SIG-M5 treated with dmso at 0.1 percent for 504 hours (cell line): ENCODE results near the gene IGSF3.
"Not testable (repeated sequence)": the region's sequence is repeated elsewhere in the genome, so short reads cannot be mapped to it uniquely, and the experiment has no call there.

ENCODE experiments used
- DNase-seq: peaks from one replicate; lab custom pipeline; 2025; ENCODE audit not compliant: unreplicated experiment; lab: John Stamatoyannopoulos, UW

The IGSF3 gene

GRCh38 chr1:116603646-116604045 lies 63.9 kb downstream of the IGSF3 start:
- DNase-seq, result not testable (repeated sequence)

GRCh38 chr1:116599369-116599768 lies 68.2 kb downstream of the IGSF3 start:
- not testable (repeated sequence) for DNase-seq

DNA sequence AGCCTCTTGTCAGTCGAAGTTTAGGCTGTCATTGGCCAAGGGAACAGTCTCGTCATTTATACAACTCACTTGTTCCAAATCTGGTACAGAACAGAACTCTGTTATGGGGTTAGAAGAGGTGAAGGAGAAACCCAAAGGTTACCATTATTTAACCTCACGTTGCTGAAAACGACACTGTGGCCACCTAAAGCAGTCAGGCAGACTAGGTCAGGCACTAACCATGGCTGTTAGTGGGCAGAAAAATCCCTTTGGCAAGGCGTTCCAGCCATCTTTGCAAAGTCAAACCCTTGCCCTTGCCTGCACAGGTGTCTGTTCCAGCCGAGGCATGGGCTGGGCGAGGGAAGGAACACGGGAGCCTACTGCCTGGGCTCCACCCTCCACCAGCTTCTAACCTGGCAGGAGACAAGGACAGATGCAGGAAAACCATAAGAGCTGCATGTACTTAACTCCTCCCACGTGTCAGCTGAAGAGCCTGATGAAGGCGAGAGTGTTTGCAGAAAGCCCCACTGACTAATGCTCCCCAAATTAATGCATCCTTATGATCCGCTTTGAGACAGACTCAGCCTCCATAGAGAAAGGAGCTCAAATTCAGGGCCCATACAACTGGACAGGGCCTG lies 69.0 kb downstream of the IGSF3 start:
- not testable (repeated sequence) for DNase-seq

DNA sequence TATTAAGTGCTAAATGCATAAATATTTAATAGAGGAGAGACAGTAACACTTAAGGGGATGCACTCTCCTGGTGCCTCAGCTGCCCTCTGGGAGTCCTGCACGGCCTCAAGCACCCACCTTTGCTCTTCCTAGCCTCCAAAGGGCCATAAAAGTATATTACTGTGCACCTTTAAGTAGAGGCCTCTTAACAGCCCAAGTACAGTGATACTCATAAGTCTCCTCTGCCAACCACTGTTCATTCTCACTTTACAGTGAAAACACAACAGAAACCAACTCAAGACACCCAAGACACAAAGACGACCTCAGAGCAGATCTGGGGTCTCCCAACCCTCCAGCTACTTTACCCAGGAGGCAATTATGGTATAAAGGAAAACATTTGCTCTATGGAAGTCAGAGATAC lies 70.1 kb downstream of the IGSF3 start:
- DNase-seq, result not testable (repeated sequence)

DNA sequence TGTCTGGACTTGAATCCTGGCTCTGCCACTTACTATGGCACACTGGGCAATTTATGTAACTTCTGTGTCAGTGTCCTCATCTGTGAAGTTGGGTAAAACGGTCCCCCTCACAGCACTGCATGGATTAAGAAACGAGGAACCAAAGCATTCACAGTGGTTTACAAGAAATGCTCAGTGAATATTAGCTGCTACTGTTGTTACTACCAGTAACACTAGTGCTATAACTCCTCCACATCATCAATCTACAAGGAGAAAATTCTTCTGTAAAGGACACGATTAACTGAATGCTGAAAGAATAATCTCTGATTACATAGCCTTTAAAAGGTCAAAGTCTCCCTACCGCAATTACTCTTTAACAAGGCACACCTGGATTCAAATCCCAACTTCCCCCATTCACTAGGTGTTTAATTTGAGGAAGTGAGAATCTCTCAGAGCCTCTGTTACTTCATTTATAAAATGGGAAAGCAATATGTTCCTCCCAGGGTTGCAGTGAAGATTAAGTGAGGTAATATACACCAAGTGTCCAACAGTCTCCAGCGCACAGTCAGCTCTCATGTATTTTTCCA lies 70.7 kb downstream of the IGSF3 start:
- not testable (repeated sequence) for DNase-seq

- peak; percentile 19 for DNase-seq
Observed at GRCh38 chr1:116595946-116596741, 71.4 kb downstream of the IGSF3 start.

DNA sequence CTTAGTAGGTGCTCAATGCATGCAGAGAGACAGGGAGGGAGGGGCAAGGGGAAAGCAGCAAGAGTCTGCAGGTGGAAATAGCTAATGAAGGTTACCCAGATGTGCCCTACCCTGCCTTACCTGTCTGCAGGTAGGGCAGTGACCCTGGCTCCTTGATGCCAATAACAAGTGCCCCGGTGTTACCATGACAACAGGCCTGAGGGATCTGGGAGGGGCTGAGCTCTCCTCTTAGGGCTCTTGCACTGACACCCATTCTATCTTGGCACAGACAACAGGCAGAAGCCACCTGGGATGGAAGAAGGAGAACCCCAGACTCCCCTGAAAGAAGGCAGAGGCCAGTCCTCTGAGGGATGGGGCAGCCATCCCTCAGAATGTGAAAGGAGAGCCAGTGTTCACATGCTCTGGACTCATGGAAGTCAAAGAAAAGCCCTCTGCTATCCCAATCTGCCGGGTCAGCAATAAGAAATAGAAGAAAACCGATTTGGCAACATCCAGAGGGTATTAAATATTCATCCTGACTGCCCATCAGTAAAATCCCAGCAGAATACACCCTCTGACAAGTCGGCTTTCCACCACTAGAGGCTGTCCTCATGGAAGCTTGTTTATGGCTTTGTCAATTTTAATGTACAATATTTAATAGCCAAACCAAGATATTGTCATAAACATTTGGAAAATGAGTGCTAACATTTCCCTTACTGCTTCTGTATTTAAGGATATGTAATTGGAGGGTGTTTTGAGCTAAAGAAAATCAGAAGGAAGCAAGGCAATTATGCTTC lies 72.3 kb downstream of the IGSF3 start:
- DNase-seq, result not testable (repeated sequence)

GRCh38 chr1:116593977-116594376 lies 73.6 kb downstream of the IGSF3 start:
- not testable (repeated sequence) for DNase-seq

DNA sequence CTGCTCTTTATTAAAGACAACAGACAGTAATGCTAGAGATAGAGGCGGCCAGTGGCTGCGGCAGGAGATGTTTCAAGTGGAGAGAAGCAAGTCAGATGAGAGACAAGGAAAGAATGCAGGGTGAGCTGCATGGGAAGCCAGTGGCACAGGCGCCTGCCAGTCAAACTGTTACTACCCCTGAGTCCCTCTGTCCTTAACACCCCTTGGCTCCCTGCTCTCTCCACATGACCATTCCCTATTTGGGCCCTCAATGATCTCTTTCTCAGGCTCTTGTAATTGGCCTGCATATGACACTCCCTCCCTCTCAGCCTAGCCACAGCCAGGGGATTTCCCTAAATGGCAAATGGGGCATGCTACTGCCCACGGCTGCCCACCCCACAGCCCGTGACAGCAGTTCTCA lies 74.1 kb downstream of the IGSF3 start:
- DNase-seq, result not testable (repeated sequence)

DNA sequence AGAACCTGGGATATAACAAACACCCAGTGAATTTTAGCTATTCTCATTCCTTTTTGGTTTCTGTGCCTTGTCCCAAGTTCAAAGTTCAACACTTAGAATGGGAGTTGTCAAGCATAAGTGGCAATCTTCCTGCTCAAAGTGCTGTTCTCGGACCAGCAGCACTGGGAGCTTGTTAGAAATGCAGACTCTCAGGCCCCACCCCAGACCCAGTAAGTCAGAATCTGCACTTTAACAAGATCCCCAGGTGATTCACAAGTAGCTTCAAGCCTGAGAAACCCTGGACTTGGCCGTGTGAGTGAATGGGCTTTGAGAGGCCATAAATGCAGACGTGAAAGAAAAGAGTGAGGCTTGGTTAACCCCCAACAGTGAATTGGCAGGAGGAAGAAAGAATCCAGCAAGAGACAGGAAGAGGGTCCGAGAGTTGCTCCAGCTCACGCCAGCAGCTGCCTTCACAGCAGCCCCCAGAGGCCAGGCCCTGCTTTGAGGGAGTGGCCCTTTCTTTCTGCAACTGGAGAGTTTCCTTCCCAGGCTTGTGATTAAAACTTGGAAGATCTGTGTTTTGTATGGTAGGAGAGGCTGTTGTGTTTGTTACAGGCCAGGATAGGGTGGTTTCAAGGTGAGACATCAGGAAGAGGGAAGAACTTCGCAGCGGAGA lies 75.5 kb downstream of the IGSF3 start:
- not testable (repeated sequence) for DNase-seq

DNA sequence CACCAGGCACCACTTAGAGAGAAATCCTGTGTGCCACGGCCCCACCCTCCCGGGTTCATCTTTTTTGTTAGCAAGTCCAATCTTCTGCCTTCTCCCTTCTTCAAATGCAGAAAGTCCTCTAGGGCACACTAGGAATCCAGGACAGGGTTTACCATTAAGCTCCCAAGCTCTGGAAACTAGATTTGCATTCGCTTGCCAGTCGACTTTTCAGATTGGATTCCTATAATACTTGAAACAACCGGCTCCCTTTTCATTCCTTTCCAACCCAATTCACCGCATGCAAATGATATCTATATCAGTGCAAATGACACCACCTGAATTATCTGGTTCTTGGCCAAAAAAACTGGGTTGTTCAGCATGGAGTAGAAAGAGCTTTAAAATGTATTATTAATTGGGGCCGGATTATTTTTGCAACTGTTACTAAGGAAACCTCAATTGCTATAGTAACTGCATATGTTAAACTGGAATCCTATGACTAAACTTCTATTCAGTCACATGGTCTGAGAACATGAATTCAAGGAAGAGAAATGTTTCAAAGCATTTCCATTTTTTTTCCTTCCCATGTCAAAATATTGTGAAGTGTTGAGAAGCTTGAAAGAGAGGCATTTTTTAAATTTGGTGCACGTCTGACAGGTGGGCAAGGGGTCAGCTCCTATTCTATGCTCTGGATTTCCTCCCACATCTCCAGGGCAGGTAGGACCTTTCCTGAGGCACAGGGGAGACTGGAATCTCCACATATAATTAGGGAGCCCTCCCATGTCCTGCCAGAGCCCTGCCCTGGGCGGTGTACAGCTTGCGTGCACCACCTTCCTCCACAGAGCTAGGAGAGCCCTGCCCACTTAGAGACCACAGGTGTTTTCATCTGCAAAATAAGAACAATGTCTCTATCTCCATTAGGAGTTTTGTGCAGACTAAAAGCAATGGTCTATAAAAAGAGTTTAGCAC lies 76.3 kb downstream of the IGSF3 start:
- DNase-seq, result not testable (repeated sequence)

- not testable (repeated sequence) for DNase-seq
Observed at GRCh38 chr1:116590359-116591005, 77.1 kb downstream of the IGSF3 start.

- not testable (repeated sequence) for DNase-seq
Observed at GRCh38 chr1:116589101-116589735, 78.3 kb downstream of the IGSF3 start.

GRCh38 chr1:116587501-116588227 lies 79.9 kb downstream of the IGSF3 start:
- DNase-seq, result no peak

DNA sequence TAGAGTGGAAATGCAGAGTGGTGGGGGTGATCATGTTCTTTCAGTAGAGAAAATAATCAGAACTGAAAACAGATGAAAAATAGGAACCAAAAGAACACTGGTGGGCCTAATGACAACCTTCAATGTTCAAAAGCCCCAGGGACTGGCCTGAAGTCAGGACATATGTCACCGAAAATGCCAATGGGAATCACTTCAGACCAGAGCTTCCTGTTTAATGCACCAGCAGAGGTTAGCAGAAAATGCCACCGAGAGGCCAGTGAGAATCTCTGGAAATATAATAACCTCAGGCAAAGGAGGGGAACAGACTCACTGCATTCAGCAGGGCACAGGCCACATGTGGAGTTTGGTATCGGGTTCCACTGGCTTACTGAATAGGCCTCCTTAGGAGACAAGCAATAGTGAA lies 80.8 kb downstream of the IGSF3 start:
- no peak for DNase-seq

DNA sequence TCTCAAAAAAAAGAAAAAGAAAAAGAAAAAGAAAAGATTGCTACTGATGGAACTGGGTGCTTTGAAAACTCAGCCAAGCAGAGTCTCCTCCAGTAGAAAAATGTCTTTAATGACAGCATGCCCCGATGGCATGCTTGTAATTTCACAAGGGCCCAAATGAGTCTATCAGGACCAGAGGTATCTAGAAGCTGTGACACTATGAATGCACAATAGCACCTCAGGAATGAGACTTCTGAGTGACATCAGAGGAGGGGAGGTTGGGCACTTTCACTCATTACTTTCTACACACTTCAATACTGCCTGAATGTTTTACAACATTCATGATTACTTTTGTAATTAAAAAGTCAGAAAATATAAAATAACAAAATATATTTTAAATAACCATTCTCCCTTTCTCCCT lies 81.6 kb downstream of the IGSF3 start:
- no peak for DNase-seq

- no peak for DNase-seq
Observed at GRCh38 chr1:116581323-116581885, 86.1 kb downstream of the IGSF3 start.
